ENCODE measurements around the gene VPS25.

GRCh38 chr17:42766124-42766523 is 7.1 kb upstream of the VPS25 start:
- no peak for TF ChIP-seq CTCF (conservative IDR thresholded peaks at IDR 0.05)
- TF ChIP-seq ZFX (IDR thresholded peaks at IDR 0.05) = no peak
